Erythroblast (primary cell): ENCODE results near the gene IQCB1.

Experiments
- GATA1 ChIP-seq: IDR thresholded peaks from 2 replicates; pipeline ENCODE4 v1.6.1; 2011; ENCODE audit warnings: low read depth, mild to moderate bottlenecking, control low read depth, low read length, moderate library complexity
- POLR2A ChIP-seq: IDR thresholded peaks from 2 replicates; pipeline ENCODE4 v1.6.1; 2011; ENCODE audit warnings: mild to moderate bottlenecking, low read length

- TF ChIP-seq POLR2A (no peak), GATA1 (no peak)
Observed at GRCh38 chr3:121855555-121855954, 20.7 kb upstream of the IQCB1 start.
